Lower leg skin (tissue), 3 donors: ENCODE data around the gene MBD6.

Source experiments
- POLR2A ChIP-seq, 2 donors: fragments of 450-650 bp; IDR thresholded peaks; one replicate each; pipeline ENCODE4 v1.6.1; 2016 to 2017; ENCODE audit warnings: antibody characterized with exemption in 2 of 2, mild to moderate bottlenecking in 1 of 2, moderate library complexity in 1 of 2
- TF ChIP-seq, protein P1 (sequence below), 3 donors: fragments of 450-650 bp; IDR thresholded peaks; one replicate each; pipeline ENCODE4 v1.5.1; 2016; ENCODE audit warnings: antibody characterized with exemption in 3 of 3, mild to moderate bottlenecking in 3 of 3, moderate library complexity in 2 of 3

GRCh38 chr12:57576613-57577160 lies 54.1 kb downstream of the MBD6 start:
- TF ChIP-seq, protein P1, sequence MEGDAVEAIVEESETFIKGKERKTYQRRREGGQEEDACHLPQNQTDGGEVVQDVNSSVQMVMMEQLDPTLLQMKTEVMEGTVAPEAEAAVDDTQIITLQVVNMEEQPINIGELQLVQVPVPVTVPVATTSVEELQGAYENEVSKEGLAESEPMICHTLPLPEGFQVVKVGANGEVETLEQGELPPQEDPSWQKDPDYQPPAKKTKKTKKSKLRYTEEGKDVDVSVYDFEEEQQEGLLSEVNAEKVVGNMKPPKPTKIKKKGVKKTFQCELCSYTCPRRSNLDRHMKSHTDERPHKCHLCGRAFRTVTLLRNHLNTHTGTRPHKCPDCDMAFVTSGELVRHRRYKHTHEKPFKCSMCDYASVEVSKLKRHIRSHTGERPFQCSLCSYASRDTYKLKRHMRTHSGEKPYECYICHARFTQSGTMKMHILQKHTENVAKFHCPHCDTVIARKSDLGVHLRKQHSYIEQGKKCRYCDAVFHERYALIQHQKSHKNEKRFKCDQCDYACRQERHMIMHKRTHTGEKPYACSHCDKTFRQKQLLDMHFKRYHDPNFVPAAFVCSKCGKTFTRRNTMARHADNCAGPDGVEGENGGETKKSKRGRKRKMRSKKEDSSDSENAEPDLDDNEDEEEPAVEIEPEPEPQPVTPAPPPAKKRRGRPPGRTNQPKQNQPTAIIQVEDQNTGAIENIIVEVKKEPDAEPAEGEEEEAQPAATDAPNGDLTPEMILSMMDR (IDR thresholded peaks at IDR 0.05), result no peak
- TF ChIP-seq POLR2A (IDR thresholded peaks at IDR 0.05), result no peak
